HG03025 (cell line): ENCODE data around the gene CDK15.

Source experiments
- ATAC-seq: cut with Tn5 transposase; IDR thresholded peaks from one replicate; pipeline ENCODE4 v1.9.1; 2021; ENCODE audit warnings: mild to moderate bottlenecking, moderate library complexity; ENCODE audit not compliant: unreplicated experiment, low FRiP score

CDK15 gene

GRCh38 chr2:201931475-201931874 is 125.1 kb downstream of the CDK15 start:
- ATAC-seq = no peak

- ATAC-seq = no peak
Observed at GRCh38 chr2:201931951-201932350, 125.6 kb downstream of the CDK15 start.

- no peak for ATAC-seq
Observed at GRCh38 chr2:201932511-201932910, 126.2 kb downstream of the CDK15 start.

- no peak for ATAC-seq
Observed at GRCh38 chr2:201933792-201934237, 127.5 kb downstream of the CDK15 start.

GRCh38 chr2:201936817-201937216 is 130.5 kb downstream of the CDK15 start:
- ATAC-seq = no peak

- ATAC-seq = no peak
Observed at GRCh38 chr2:201937343-201937742, 131.0 kb downstream of the CDK15 start.

GRCh38 chr2:201938156-201938775 is 131.9 kb downstream of the CDK15 start:
- no peak for ATAC-seq

- ATAC-seq = no peak
Observed at GRCh38 chr2:201938781-201939180, 132.4 kb downstream of the CDK15 start.

GRCh38 chr2:201939453-201939941 is 133.2 kb downstream of the CDK15 start:
- no peak for ATAC-seq

- ATAC-seq = no peak
Observed at GRCh38 chr2:201942531-201942930, 136.2 kb downstream of the CDK15 start.
